Bronchial smooth muscle cell (primary cell): ENCODE results near the gene FAP. TPM values are rescaled to one million over a fixed set of nuclear protein-coding genes. Genes with fewer than 3 reads are reported as not detected.

ENCODE experiments used
- total RNA-seq: library from RNA; depleted of rRNA; stranded (reverse); fragments of >200 nt; gene quantifications from 2 replicates; pipeline ENCODE4 v1.2.1, GENCODE V29; 2014

FAP gene
- total RNA-seq = 46.5 and 157 TPM in 2 replicates

GRCh38 chr2:162243294-162243693 lies at the start of gene FAP:
Gene FAP, minus strand, starts transcription at chr2:162243445. Its CDS starts 118 bp downstream, at chr2:162243327.

GRCh38 chr2:162152147-162152546 lies 91.1 kb downstream of the FAP start, which contains the start of gene GCG:
Gene GCG, minus strand, starts transcription at chr2:162152247. Its CDS starts 3,069 bp downstream, at chr2:162149178.

Other genes starting within 250 kb of the FAP start
- gene DPP4, start 169.2 kb downstream of the FAP start, total RNA-seq = 41.4 and 48.4 TPM in 2 replicates
- not detected in 2 replicates for gene GCG, start 91.2 kb downstream of the FAP start, total RNA-seq
- 3.2 and 4.6 TPM in 2 replicates for gene IFIH1, start 75.2 kb upstream of the FAP start, total RNA-seq
- 0.95 and 1.7 TPM in 2 replicates for gene GCA, start 100.7 kb upstream of the FAP start, total RNA-seq